ENCODE measurements around the gene NTF3.

DNA sequence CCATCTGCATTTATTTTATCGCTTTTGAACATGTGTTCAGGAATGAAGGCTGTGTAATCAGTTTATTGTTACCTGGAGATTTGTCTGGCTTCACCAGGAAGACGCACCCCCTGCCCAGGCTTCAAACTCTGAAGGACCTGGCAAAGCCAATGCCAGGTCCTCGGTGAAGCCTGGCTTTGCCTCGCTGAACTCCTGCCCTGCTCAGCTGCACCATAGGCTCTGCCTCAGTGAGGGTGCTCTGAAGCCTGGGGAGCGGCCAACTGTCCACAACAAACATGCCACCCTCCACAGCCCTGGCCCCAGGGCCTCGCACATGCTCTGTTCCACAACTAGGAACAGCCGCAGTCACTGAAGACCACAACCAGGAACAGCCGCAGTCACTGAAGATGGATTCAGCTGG is 66.9 kb downstream of the NTF3 start:
- TF ChIP-seq EP300 (IDR thresholded peaks at IDR 0.05) (no peak), POLR2A (IDR thresholded peaks at IDR 0.05) (no peak), POLR2AphosphoS5 (IDR thresholded peaks at IDR 0.05) (no peak)
- TF ChIP-seq, protein P1, sequence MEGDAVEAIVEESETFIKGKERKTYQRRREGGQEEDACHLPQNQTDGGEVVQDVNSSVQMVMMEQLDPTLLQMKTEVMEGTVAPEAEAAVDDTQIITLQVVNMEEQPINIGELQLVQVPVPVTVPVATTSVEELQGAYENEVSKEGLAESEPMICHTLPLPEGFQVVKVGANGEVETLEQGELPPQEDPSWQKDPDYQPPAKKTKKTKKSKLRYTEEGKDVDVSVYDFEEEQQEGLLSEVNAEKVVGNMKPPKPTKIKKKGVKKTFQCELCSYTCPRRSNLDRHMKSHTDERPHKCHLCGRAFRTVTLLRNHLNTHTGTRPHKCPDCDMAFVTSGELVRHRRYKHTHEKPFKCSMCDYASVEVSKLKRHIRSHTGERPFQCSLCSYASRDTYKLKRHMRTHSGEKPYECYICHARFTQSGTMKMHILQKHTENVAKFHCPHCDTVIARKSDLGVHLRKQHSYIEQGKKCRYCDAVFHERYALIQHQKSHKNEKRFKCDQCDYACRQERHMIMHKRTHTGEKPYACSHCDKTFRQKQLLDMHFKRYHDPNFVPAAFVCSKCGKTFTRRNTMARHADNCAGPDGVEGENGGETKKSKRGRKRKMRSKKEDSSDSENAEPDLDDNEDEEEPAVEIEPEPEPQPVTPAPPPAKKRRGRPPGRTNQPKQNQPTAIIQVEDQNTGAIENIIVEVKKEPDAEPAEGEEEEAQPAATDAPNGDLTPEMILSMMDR (IDR thresholded peaks at IDR 0.05): no peak
